ENCODE results near the gene DYRK2. TPM values are rescaled to one million over a fixed set of nuclear protein-coding genes. Genes with fewer than 3 reads are reported as not detected.

The DYRK2 gene
- total RNA-seq, 4 donors from 2014 or later, result 17.2 to 41.9 (median 19.6) TPM

DNA sequence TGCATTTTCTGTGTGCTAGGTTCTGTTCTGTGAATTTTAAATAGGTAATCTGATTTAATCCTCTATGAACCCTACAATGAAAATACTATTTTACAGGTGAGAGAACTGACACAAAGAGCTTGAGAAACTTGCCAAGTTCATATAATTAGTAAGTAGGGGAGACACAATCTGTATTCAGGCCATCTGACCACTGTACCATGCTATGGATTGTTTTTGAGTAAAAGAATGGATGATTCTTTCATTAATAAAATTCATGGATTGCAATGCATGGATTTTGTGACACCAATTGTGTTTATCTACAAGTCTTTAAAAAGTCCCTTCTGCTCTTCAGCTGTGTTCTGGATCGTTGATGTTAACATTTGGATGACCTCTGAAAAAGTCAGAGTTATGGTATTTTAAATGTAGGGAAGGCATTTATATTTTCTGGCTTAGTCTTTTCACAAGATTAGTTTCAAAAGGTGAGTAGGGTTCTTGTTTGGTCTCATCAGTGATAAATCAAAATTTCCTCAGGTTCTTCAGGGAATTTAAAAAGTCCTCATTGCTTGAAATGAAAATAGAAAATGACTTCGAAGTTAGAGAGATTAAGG, 15.4 kb upstream of the DYRK2 start:
- Histone ChIP-seq H3K4me3 (replicated peaks in 1 of 3) (no peak overlapping the region), H3K27me3 (no peaks in the 10 kb centered on the region), H3K36me3 (no peaks in the 10 kb centered on the region), H3K4me1 (peaks cover 0 to 8% of the 10 kb centered on the region in 2 donors), H3K27ac (no peak overlapping the region), H3K9me3 (no peaks in the 10 kb centered on the region)
- intact Hi-C loops (cut with DNase I), result no loop called here
- WGBS, 2 donors, result 82 to 84% methylated on average over 2 of the region's 2 CpGs
- TF ChIP-seq, protein P1, sequence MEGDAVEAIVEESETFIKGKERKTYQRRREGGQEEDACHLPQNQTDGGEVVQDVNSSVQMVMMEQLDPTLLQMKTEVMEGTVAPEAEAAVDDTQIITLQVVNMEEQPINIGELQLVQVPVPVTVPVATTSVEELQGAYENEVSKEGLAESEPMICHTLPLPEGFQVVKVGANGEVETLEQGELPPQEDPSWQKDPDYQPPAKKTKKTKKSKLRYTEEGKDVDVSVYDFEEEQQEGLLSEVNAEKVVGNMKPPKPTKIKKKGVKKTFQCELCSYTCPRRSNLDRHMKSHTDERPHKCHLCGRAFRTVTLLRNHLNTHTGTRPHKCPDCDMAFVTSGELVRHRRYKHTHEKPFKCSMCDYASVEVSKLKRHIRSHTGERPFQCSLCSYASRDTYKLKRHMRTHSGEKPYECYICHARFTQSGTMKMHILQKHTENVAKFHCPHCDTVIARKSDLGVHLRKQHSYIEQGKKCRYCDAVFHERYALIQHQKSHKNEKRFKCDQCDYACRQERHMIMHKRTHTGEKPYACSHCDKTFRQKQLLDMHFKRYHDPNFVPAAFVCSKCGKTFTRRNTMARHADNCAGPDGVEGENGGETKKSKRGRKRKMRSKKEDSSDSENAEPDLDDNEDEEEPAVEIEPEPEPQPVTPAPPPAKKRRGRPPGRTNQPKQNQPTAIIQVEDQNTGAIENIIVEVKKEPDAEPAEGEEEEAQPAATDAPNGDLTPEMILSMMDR (IDR thresholded peaks at IDR 0.05), result no peak
- TF ChIP-seq POLR2A (IDR thresholded peaks at IDR 0.05), result no peak
- no peak for DNase-seq

DNA sequence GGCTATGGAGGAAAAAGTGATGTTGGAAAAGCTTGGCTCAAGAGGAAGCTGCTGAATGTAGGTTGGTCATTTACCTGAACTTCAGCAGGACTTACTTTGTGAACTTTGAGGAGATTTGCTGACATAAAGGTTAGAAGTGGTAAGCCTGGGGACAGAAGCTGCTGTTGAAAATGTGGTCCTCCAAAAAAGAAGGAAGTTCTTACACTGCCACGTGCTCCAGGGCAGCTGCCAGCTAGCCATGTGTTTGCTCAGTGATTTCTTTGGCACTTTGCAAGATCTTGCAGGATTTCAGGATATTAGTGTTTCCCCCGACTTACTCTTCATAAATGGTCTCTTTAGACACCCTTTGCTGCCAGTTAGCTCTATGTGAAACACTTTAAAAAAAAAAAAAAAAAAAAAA, 14.8 kb upstream of the DYRK2 start:
- intact Hi-C loops (cut with DNase I), result no loop called here
- Histone ChIP-seq H3K4me1 (peaks cover 0 to 8% of the 10 kb centered on the region in 2 donors), H3K36me3 (no peaks in the 10 kb centered on the region), H3K9me3 (no peaks in the 10 kb centered on the region), H3K4me3 (replicated peaks in 1 of 3) (no peak overlapping the region), H3K27me3 (no peaks in the 10 kb centered on the region), H3K27ac (no peak overlapping the region)
- WGBS, 2 donors, result 19 to 23% methylated on average over 2 of the region's 2 CpGs
- DNase-seq, result peak; percentile 32 to 50
- TF ChIP-seq POLR2A (IDR thresholded peaks at IDR 0.05), result no peak
- TF ChIP-seq, protein P1 (IDR thresholded peaks at IDR 0.05), result no peak

- H3K4me3 ChIP-seq (replicated peaks in 1 of 3), result no peak overlapping the region
- intact Hi-C loops (cut with DNase I), result no loop called here
- H3K27ac ChIP-seq, result no peak overlapping the region
- no peak for DNase-seq
- no peaks in the 10 kb centered on the region for H3K9me3 ChIP-seq
- peaks cover 0 to 8% of the 10 kb centered on the region in 2 donors for H3K4me1 ChIP-seq
- H3K36me3 ChIP-seq, result no peaks in the 10 kb centered on the region
- TF ChIP-seq, protein P1 (IDR thresholded peaks at IDR 0.05), result no peak
- no peak for TF ChIP-seq POLR2A (IDR thresholded peaks at IDR 0.05)
- no peaks in the 10 kb centered on the region for H3K27me3 ChIP-seq
Measured at GRCh38 chr12:67634303-67634761, 14.2 kb upstream of the DYRK2 start.

DNA sequence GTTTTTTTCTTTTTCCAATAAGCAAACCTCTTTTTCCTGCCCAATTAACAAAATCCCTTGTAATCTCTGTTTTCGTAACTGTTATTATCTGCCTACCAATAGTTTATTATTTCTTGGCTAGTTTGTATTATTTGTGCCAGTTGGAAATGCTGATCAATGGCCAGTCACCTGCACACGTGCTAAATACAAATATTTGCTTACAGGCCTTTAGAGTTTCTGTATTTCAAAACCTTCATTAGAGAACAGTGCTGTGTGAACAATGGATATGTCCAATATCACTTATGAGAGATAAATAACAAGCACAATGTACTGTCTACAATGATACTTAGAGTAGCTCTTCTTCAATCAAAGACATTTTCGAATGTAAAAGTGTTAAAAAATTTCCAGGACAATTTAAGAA, 10.8 kb upstream of the DYRK2 start:
- no peaks in the 10 kb centered on the region for H3K36me3 ChIP-seq
- DNase-seq, result no peak
- no peak for TF ChIP-seq POLR2A (IDR thresholded peaks at IDR 0.05)
- TF ChIP-seq, protein P1 (IDR thresholded peaks at IDR 0.05), result no peak
- no peaks in the 10 kb centered on the region for H3K4me1 ChIP-seq
- H3K27ac ChIP-seq, result no peak overlapping the region
- WGBS, 2 donors, result 88 to 90% methylated on average over 3 of the region's 3 CpGs
- H3K27me3 ChIP-seq, result no peaks in the 10 kb centered on the region
- intact Hi-C loops (cut with DNase I), result no loop called here
- no peaks in the 10 kb centered on the region for H3K9me3 ChIP-seq
- no peak overlapping the region for H3K4me3 ChIP-seq (replicated peaks in 1 of 3)

GRCh38 chr12:67638694-67639093, 9.9 kb upstream of the DYRK2 start:
- Histone ChIP-seq H3K4me3 (replicated peaks in 1 of 3) (no peak overlapping the region), H3K9me3 (no peaks in the 10 kb centered on the region), H3K36me3 (no peaks in the 10 kb centered on the region), H3K27ac (no peak overlapping the region), H3K27me3 (no peaks in the 10 kb centered on the region), H3K4me1 (no peaks in the 10 kb centered on the region)
- TF ChIP-seq, protein P1 (IDR thresholded peaks at IDR 0.05), result no peak
- no peak for TF ChIP-seq POLR2A (IDR thresholded peaks at IDR 0.05)
- WGBS, 2 donors, result 95 to 96% methylated on average over 1 of the region's 1 CpG
- intact Hi-C loops (cut with DNase I), result no loop called here
- DNase-seq, result no peak
